Parathyroid adenoma (tissue), 2 donors: ENCODE results near the gene SPATS2.
"Not testable (repeated sequence)": the region's sequence is repeated elsewhere in the genome, so short reads cannot be mapped to it uniquely, and the experiment has no call there.

Experiments
- H2AFZ ChIP-seq: fragments of 300-600 bp; sonication (generic); one replicate; pipeline ENCODE4 v1.7.0; 2017; ENCODE audit warnings: antibody characterized with exemption, mild to moderate bottlenecking
- H3K27ac ChIP-seq: fragments of 300-600 bp; sonication (generic); one replicate; pipeline ENCODE4 v1.7.0; 2017
- H3K27me3 ChIP-seq: fragments of 300-600 bp; sonication (generic); one replicate; pipeline ENCODE4 v1.7.0; 2017; ENCODE audit warnings: low read length; ENCODE audit not compliant: control insufficient read depth, insufficient read depth
- H3K36me3 ChIP-seq: fragments of 300-600 bp; sonication (generic); one replicate; pipeline ENCODE4 v1.7.0; 2017; ENCODE audit warnings: low read length; ENCODE audit not compliant: control insufficient read depth, insufficient read depth
- H3K4me1 ChIP-seq: fragments of 300-600 bp; sonication (generic); one replicate; pipeline ENCODE4 v1.7.0; 2017; ENCODE audit warnings: control low read depth
- H3K4me2 ChIP-seq: fragments of 300-600 bp; sonication (generic); one replicate; pipeline ENCODE4 v1.7.0; 2017; ENCODE audit warnings: low read length
- H3K4me3 ChIP-seq: fragments of 300-600 bp; sonication (generic); one replicate; pipeline ENCODE4 v1.7.0; 2017; ENCODE audit warnings: low read depth, low read length
- H3K79me2 ChIP-seq: fragments of 300-600 bp; sonication (generic); one replicate; pipeline ENCODE4 v1.7.0; 2017; ENCODE audit warnings: control low read depth
- H3K9ac ChIP-seq: fragments of 300-600 bp; sonication (generic); one replicate; pipeline ENCODE4 v1.7.0; 2017; ENCODE audit warnings: mild to moderate bottlenecking
- H3K9me3 ChIP-seq: fragments of 300-600 bp; sonication (generic); one replicate; pipeline ENCODE4 v1.7.0; 2017; ENCODE audit warnings: low read length; ENCODE audit not compliant: control insufficient read depth
- CTCF ChIP-seq: fragments of 300-600 bp; sonication (generic); IDR thresholded peaks from one replicate; pipeline ENCODE4 v1.7.0; 2017; ENCODE audit warnings: antibody characterized with exemption, mild to moderate bottlenecking
- donor health status: primary hyperparathyroidism.

The SPATS2 gene

GRCh38 chr12:49367381-49368239, at the start of gene SPATS2:
Gene SPATS2, plus strand, starts transcription at chr12:49367462. Its CDS starts 93,551 bp downstream, at chr12:49461013.
- H3K9ac ChIP-seq, result peak within 1 kb of the TSS; percentile 42
- H3K4me1 ChIP-seq, result no peaks in the 10 kb centered on the region
- no peaks in the 10 kb centered on the region for H3K79me2 ChIP-seq
- H3K9me3 ChIP-seq, result no peaks in the 10 kb centered on the region
- H3K4me2 ChIP-seq, result peak within 1 kb of the TSS; percentile 96
- H3K4me3 ChIP-seq, result peak within 1 kb of the TSS; percentile 96
- no peaks in the 10 kb centered on the region for H3K27me3 ChIP-seq
- H3K27ac ChIP-seq, result peak within 1 kb of the TSS; percentile 79
- no peak for TF ChIP-seq CTCF
- H2AFZ ChIP-seq, result peak within 1 kb of the TSS; percentile 97
- no peaks in the 10 kb centered on the region for H3K36me3 ChIP-seq

DNA sequence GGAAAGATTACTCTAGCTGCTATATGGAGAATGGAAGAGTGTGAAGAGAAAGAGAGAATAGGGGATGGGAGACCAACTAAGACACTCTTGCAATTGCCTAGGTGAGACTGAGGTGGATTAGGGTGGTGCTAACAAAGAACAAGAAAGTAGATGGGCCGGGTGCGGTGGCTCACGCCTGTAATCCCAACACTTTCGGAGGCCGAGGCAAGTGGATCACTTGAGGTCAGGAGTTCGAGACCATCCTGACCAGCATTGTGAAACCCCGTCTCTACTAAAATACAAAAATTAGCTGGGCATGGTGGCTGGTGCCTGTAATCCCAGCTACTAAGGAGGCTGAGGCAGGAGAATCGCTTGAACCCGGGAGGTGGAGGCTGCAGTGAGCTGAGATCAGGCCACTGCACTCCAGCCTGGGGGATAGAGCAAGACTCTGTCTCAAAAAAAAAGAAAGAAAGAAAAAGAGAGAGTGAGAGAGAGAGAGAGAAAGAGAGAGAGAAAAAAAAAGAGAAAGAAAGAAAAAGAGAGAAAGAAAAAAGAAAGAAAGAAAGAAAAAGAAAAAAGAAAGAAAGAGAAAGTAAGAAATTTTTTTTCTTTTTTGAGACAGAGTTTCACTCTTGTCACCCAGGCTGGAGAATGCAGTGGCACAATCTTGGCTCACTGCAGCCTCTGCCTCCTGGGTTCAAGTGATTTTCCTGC, 46.7 kb upstream of the SPATS2 start:
- H3K9ac ChIP-seq, H3K27me3 ChIP-seq, H3K27ac ChIP-seq, H3K4me3 ChIP-seq, H3K4me2 ChIP-seq, H3K4me1 ChIP-seq, H3K36me3 ChIP-seq, H3K79me2 ChIP-seq, H3K9me3 ChIP-seq: not testable (repeated sequence)
- H2AFZ ChIP-seq, result peak overlapping the region; percentile 17

DNA sequence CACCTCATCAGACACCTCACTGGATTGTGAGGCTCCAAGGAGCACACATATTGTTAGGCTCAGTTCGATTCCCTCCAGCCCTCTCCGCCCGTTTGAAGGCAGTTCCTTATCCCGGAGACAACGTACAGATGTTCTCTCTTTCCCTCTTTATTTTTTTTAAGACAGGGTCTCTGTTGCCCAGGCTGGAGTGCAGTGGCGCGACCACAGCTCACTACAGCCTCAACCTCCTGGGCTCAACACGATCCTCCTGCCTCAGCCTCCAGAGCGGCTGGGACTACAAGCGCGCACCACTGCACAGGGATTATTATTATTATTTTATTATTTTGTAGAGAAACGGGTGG, 44.9 kb upstream of the SPATS2 start:
- Histone ChIP-seq H3K9ac (no peak overlapping the region), H2AFZ (peak overlapping the region; percentile 99), H3K27ac (no peak overlapping the region), H3K4me2 (peak overlapping the region; percentile 68), H3K36me3 (no peaks in the 10 kb centered on the region), H3K4me3 (peak overlapping the region; percentile 74), H3K4me1 (no peaks in the 10 kb centered on the region), H3K9me3 (no peaks in the 10 kb centered on the region), H3K27me3 (no peaks in the 10 kb centered on the region), H3K79me2 (no peaks in the 10 kb centered on the region)
- no peak for TF ChIP-seq CTCF

DNA sequence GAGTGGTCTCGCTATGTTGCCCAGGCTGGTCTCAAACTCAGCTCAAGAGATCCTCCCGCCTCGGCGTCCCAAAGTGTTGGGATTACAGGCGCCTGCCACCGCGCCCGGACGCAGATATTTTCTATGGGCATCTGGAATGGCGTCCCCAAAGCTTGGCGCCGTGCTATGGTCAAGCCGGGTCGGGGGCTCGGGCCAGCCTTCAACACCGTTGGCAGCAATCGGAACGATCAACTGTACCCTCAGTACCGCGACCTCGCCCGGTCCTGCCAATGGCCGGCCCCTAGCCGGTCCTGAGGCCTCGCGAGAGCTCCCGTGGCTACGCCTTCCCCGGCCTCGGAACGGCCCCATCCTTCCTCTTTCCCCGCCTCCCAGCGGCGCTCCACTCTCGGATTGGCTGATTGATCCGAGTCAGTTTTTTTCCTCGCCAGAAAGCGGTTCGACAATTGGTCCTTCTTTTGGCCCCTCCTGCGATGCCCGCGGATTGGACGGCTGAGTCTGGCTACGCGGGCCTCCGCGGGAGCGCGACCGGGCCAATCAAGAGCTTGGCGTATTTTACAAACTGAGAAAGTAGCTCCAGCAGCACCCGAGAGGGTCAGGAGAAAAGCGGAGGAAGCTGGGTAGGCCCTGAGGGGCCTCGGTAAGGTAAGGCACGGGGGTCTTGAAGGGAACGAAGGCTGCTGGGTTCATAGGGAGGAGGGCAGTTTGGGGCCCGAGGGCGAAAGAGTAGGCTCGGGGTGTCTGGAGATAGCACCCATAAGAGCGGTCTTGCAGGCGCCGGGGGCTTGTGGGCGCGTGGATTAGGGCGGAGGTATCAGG, 44.3 kb upstream of the SPATS2 start, which contains the start of gene TROAP:
TSS of gene TROAP (plus strand) at position 548 of the 816 bp plus-strand sequence. CDS start 354 bp downstream, outside the sequence.
- Histone ChIP-seq H3K36me3 (no peaks in the 10 kb centered on the region), H3K27ac (no peak within 1 kb of the TSS), H3K9ac (no peak within 1 kb of the TSS), H2AFZ (peak within 1 kb of the TSS; percentile 99), H3K27me3 (no peaks in the 10 kb centered on the region), H3K79me2 (no peaks in the 10 kb centered on the region), H3K9me3 (no peaks in the 10 kb centered on the region), H3K4me1 (no peaks in the 10 kb centered on the region), H3K4me2 (peak within 1 kb of the TSS; percentile 80), H3K4me3 (peak within 1 kb of the TSS; percentile 74)
- no peak for TF ChIP-seq CTCF
